Liver (tissue), 3 donors: ENCODE measurements around the gene NRSN2.

Experiments
- CTCF ChIP-seq: fragments of 150-350 bp; IDR thresholded peaks from 2 replicates; pipeline ENCODE4 v1.5.1; 2017; ENCODE audit warnings: improper control_type of control experiment, low read depth, low read length; ENCODE audit not compliant: missing input control
- GABPA ChIP-seq, 2 donors: IDR thresholded peaks in 1 of 2; conservative IDR thresholded peaks in 1 of 2; 2 replicates each; pipeline ENCODE4 v1.6.1; 2016; ENCODE audit warnings: antibody characterized with exemption in 2 of 2, mild to moderate bottlenecking in 1 of 2, moderate library complexity in 1 of 2
- HNF4A ChIP-seq, 2 donors: conservative IDR thresholded peaks; 2 replicates each; pipeline ENCODE4 v1.6.1; 2016; ENCODE audit warnings: antibody characterized with exemption in 2 of 2, mild to moderate bottlenecking in 2 of 2
- REST ChIP-seq: IDR thresholded peaks from 2 replicates; pipeline ENCODE4 v1.6.1; 2016; ENCODE audit warnings: antibody characterized with exemption, mild to moderate bottlenecking
- RXRA ChIP-seq, 2 donors: IDR thresholded peaks; 2 replicates each; pipeline ENCODE4 v1.6.1; 2017 to 2018; ENCODE audit warnings: antibody characterized with exemption in 2 of 2, mild to moderate bottlenecking in 1 of 2
- donor health status: healthy.
- donor health status: healthy.

- TF ChIP-seq HNF4A (conservative IDR thresholded peaks at IDR 0.05) (no peak), GABPA (IDR thresholded peaks at IDR 0.05 in 1 of 2, conservative IDR thresholded peaks at IDR 0.05 in 1 of 2) (no peak), CTCF (no peak), REST (no peak), RXRA (IDR thresholded peaks at IDR 0.05) (no peak)
These were observed 53.8 kb downstream of the NRSN2 start for GRCh38 chr20:400454-401275.
